ENCODE results near the gene CDC42EP3.

- TF ChIP-seq POLR2A (IDR thresholded peaks at IDR 0.05) = no peak
- TF ChIP-seq CTCF (IDR thresholded peaks at IDR 0.05) = no peak
These were observed 40.7 kb downstream of the CDC42EP3 start for GRCh38 chr2:37630776-37631175.

All from esophagus squamous epithelium (tissue), 4 donors.